GM12874 (cell line): ENCODE data around the gene ACSL6.

Experiments
- TF ChIP-seq, protein P1 (sequence below): IDR thresholded peaks from 2 replicates; pipeline ENCODE4 v1.5.1; 2011; ENCODE audit warnings: low read depth, mild to moderate bottlenecking, control low read depth, low read length, moderate library complexity; ENCODE audit not compliant: insufficient read depth

ACSL6 gene

DNA sequence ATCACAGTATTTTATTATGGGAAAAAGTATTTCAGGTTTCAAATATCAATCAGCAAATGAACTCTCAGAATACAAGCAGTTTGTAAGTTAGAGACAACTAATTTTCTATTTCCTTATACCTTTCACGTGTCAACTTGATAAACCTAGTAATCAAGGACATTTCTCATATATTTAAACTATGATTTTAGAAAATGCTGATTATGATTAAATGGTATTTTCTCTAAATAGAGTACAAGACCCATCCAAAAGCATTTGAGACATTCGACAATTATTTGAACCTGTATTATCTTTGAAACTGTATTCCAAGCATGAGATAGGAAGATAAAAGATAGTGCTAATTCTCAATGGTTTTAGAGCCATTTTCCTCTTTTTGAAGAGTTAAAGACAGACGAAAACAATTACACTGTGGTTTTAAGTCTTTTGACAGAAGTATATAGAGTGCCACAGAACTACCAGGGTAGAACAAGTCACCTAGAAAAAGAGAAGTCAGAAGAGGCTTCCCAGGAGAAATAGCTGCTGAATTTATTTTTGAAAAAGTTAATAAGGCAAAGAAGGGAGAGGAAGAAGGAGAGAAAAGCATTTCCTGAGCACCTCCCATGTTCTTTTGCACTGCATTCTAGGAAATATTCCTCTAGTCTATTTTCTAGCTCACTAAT is 71.6 kb downstream of the ACSL6 start:
- TF ChIP-seq, protein P1, sequence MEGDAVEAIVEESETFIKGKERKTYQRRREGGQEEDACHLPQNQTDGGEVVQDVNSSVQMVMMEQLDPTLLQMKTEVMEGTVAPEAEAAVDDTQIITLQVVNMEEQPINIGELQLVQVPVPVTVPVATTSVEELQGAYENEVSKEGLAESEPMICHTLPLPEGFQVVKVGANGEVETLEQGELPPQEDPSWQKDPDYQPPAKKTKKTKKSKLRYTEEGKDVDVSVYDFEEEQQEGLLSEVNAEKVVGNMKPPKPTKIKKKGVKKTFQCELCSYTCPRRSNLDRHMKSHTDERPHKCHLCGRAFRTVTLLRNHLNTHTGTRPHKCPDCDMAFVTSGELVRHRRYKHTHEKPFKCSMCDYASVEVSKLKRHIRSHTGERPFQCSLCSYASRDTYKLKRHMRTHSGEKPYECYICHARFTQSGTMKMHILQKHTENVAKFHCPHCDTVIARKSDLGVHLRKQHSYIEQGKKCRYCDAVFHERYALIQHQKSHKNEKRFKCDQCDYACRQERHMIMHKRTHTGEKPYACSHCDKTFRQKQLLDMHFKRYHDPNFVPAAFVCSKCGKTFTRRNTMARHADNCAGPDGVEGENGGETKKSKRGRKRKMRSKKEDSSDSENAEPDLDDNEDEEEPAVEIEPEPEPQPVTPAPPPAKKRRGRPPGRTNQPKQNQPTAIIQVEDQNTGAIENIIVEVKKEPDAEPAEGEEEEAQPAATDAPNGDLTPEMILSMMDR, result no peak

DNA sequence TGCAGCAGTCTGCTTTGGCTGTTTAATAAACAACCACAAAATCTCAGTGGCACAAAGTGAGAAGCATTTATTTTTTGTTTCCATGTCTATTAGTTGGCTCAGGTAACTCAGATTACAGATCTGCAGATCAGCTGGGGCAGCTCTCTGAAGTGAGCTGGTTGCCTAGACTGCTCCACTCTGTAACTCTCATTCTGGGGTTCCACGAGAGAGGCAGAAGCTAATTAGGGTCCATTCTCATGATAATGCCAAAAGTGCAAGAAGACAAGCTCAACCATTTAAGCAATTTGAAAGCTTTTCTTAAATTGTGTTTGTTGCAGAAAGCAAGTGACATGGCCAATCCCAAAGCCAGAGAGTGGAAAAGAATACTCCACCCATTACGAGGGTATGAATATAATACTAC is 79.2 kb downstream of the ACSL6 start:
- TF ChIP-seq, protein P1, result no peak

DNA sequence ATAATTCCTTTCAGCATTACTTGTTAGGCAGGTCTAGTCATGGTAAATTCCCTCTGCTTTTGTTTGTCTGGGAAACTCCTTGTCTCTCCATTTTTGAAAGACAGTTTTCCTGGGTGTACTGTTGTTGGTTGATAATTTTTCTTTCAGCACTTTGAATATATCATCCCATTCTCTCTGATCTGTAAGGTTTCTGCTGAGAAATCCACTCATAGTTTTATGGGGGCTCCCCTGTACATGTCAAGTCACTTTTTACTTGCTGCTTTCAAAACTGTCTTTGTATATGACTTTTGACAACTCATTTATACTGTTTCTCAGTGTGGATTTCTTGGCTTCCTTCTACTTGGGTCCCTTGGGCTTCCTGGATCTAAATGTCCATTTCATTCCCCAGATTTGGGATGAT is 82.5 kb downstream of the ACSL6 start:
- TF ChIP-seq, protein P1, result no peak

DNA sequence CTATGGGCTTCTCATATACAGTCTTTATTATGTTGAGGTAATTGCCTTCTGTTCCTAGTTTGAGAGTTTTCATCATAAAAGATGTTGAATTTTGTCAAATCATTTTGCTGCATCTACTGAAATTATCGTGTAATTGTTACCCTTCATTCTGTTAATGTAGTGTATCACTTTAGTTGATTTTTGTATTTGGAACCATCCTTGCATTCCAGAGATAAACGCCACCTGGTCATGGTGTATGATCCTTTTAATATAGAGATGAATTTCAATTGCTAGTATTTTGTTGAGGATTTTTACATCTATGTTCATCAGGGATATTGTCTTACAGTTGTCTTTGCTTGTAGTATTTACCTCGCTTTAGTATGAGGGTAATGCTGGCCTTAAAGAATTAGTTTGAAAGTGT is 85.3 kb downstream of the ACSL6 start:
- TF ChIP-seq, protein P1, result no peak

DNA sequence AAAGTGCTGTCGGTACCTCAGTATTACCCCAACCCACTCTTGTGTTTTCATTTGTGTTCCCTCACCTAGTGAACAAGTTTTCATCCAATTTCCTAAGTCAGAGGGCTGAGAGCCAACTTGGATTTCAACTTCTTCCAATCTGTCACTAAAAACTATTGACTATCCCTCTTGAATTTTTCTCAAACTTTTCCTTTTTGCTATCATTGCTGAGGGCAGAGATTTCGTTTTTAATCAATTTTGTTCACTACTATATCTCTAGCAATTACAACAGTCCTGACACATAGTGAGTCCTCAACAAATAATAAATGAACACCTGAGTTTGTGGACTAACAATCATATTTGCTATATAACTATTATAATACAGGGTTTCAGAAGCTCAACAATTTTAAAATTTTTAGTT is 95.0 kb downstream of the ACSL6 start:
- TF ChIP-seq, protein P1, result no peak

DNA sequence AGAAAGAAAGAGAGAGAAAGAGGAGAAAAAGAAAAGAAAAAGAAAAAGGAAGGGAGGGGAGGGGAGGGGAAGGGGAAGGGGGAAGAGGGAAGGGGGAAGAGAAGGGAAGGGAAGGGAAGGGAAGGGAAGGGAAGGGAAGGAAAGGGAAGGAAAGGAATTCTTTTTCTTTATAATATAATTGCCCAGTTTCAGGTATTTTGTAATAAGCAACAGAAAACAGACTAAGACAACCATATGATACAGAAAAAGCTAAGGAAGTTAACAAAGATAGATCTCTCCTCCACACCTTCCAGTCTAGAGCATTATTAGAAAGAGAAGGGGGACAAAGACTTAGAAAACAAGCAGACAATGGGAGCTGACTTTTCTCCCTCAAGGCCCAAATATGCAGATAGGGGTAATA is 97.0 kb downstream of the ACSL6 start:
- TF ChIP-seq, protein P1, result no peak

DNA sequence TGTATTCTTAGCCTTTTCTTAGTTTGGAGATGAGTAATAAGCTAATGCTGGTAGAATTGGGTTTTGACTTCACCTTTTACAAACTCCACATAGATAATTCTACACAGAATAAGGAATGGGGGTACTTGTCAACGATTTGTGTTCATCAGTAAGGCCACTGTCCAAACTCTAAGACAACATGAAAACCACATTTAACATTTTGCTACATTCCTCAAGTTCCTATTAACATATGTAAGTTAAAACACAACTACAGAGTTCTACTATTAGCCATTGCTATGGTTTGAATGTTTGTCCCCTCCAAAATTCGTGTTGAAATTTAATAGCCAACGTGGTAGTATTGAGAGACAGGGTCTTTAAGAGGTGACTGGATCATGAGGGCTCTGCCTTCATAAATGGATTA is 97.9 kb downstream of the ACSL6 start:
- TF ChIP-seq, protein P1, result no peak
